ENCODE measurements around the gene ERGIC1. TPM values are rescaled to one million over a fixed set of nuclear protein-coding genes. Genes with fewer than 3 reads are reported as not detected.

Gene ERGIC1
- total and polyA plus RNA-seq, 2 of the 13 experiments (the other 11 are each of a cell fraction or from before 2014, with no cell fraction given) = 78.5 to 184 TPM

DNA sequence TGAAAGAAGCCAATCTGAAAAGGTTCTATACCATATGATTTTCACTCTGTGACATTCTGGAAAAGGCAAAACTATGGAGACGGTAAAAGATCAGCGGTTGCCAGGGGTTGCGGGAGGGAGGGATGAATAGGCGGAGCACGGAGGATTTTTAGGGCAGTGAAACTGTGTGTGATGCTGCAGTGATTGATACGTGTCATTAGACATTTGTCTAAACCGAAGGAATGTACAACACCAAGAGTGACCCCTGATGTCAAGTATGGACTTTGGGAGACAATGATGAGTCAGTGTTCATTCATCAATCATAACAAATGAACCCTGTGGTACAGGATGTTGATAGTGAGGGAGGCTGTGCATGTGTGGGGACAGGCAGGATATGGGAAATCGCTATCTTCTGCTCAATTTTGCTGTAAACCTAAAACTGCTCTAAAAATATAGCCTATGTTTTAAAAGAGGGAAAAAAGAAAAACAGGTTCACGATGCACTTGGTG, 34.4 kb downstream of the ERGIC1 start (continued):
- TF ChIP-seq ZGPAT (CRISPR knock-in tag; IDR thresholded peaks at IDR 0.05) = no peak
- no peak for TF ChIP-seq ZNF776 (CRISPR knock-in tag; IDR thresholded peaks at IDR 0.05)
- no peak for TF ChIP-seq HMGXB3 (CRISPR knock-in tag; IDR thresholded peaks at IDR 0.05; ENCODE audit: borderline replicate concordance)
- no peak for TF ChIP-seq NFKBIZ (CRISPR knock-in tag; IDR thresholded peaks at IDR 0.05)
- TF ChIP-seq, protein P1, sequence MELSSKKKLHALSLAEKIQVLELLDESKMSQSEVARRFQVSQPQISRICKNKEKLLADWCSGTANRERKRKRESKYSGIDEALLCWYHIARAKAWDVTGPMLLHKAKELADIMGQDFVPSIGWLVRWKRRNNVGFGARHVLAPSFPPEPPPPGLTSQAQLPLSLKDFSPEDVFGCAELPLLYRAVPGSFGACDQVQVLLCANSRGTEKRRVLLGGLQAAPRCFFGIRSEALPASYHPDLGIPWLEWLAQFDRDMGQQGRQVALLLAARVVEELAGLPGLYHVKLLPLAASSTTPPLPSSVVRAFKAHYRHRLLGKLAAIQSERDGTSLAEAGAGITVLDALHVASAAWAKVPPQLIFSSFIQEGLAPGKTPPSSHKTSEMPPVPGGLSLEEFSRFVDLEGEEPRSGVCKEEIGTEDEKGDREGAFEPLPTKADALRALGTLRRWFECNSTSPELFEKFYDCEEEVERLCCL (CRISPR knock-in tag; IDR thresholded peaks at IDR 0.05; ENCODE audit: borderline replicate concordance) = no peak
- peak; percentile 55 for TF ChIP-seq FOXA3 (CRISPR knock-in tag; IDR thresholded peaks at IDR 0.05)
- no peak for TF ChIP-seq POLR2AphosphoS5 (IDR thresholded peaks at IDR 0.05; ENCODE audit: low read depth, low read length)
- no peak for TF ChIP-seq ZC3H13 (CRISPR knock-in tag; IDR thresholded peaks at IDR 0.05)
- no peak for TF ChIP-seq ZNF567 (CRISPR knock-in tag; IDR thresholded peaks at IDR 0.05; ENCODE audit: borderline replicate concordance)
- TF ChIP-seq, protein P2, sequence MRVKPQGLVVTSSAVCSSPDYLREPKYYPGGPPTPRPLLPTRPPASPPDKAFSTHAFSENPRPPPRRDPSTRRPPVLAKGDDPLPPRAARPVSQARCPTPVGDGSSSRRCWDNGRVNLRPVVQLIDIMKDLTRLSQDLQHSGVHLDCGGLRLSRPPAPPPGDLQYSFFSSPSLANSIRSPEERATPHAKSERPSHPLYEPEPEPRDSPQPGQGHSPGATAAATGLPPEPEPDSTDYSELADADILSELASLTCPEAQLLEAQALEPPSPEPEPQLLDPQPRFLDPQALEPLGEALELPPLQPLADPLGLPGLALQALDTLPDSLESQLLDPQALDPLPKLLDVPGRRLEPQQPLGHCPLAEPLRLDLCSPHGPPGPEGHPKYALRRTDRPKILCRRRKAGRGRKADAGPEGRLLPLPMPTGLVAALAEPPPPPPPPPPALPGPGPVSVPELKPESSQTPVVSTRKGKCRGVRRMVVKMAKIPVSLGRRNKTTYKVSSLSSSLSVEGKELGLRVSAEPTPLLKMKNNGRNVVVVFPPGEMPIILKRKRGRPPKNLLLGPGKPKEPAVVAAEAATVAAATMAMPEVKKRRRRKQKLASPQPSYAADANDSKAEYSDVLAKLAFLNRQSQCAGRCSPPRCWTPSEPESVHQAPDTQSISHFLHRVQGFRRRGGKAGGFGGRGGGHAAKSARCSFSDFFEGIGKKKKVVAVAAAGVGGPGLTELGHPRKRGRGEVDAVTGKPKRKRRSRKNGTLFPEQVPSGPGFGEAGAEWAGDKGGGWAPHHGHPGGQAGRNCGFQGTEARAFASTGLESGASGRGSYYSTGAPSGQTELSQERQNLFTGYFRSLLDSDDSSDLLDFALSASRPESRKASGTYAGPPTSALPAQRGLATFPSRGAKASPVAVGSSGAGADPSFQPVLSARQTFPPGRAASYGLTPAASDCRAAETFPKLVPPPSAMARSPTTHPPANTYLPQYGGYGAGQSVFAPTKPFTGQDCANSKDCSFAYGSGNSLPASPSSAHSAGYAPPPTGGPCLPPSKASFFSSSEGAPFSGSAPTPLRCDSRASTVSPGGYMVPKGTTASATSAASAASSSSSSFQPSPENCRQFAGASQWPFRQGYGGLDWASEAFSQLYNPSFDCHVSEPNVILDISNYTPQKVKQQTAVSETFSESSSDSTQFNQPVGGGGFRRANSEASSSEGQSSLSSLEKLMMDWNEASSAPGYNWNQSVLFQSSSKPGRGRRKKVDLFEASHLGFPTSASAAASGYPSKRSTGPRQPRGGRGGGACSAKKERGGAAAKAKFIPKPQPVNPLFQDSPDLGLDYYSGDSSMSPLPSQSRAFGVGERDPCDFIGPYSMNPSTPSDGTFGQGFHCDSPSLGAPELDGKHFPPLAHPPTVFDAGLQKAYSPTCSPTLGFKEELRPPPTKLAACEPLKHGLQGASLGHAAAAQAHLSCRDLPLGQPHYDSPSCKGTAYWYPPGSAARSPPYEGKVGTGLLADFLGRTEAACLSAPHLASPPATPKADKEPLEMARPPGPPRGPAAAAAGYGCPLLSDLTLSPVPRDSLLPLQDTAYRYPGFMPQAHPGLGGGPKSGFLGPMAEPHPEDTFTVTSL (CRISPR knock-in tag; IDR thresholded peaks at IDR 0.05; ENCODE audit: borderline replicate concordance) = peak; percentile 49; the same call in 1 of the 2 replicates
- peak; percentile 79 for TF ChIP-seq SOX5 (CRISPR knock-in tag; IDR thresholded peaks at IDR 0.05; ENCODE audit: borderline replicate concordance)
- TF ChIP-seq SP5 (CRISPR knock-in tag; IDR thresholded peaks at IDR 0.05; ENCODE audit: borderline replicate concordance, low read depth) = peak; percentile 76
- peak; percentile 23; the same call in 1 of the 2 replicates for TF ChIP-seq TBX2 (CRISPR knock-in tag; IDR thresholded peaks at IDR 0.05; ENCODE audit: borderline replicate concordance)
- peak; percentile 71; the same call in 1 of the 2 replicates for TF ChIP-seq RXRB (CRISPR knock-in tag; IDR thresholded peaks at IDR 0.05; ENCODE audit: borderline replicate concordance)
- TF ChIP-seq ZBTB8A (CRISPR knock-in tag; IDR thresholded peaks at IDR 0.05; ENCODE audit: borderline replicate concordance, low read depth) = no peak
- no peak for TF ChIP-seq ZNF460 (CRISPR knock-in tag; IDR thresholded peaks at IDR 0.05; ENCODE audit: borderline replicate concordance)
- peak; percentile 76 for TF ChIP-seq CREB1 (IDR thresholded peaks at IDR 0.05)
- peak; percentile 74 for TF ChIP-seq CREB1 (CRISPR knock-in tag; IDR thresholded peaks at IDR 0.05)
